Measurements from ENCODE around the gene RNF150. TPM values are rescaled to one million over a fixed set of nuclear protein-coding genes. Genes with fewer than 3 reads are reported as not detected.
A peak's percentile ranks its signal among the peaks of the same experiment; 100 is the strongest.

Gene RNF150
- total and polyA plus RNA-seq, 12 donors, result 4.9 to 88.6 (median 61.3) TPM

DNA sequence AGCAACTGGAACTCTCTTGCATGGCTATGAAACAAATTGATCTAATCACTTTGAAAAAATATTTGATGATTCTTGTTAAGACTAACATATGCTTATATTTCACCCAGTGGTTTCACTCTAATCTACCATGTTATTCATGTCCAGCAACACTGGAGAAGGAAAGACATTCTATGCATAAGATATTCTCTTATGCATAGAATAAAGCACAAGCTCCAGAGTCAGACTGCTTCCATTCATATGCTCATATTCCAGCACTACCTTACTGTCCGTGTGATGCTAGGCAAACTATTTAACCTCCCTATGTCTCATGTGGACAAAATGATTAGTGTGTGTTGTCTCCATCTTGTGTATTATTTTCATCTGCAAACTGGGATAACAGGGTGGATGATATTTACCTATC is 124.1 kb downstream of the RNF150 start:
- TF ChIP-seq, protein P1, sequence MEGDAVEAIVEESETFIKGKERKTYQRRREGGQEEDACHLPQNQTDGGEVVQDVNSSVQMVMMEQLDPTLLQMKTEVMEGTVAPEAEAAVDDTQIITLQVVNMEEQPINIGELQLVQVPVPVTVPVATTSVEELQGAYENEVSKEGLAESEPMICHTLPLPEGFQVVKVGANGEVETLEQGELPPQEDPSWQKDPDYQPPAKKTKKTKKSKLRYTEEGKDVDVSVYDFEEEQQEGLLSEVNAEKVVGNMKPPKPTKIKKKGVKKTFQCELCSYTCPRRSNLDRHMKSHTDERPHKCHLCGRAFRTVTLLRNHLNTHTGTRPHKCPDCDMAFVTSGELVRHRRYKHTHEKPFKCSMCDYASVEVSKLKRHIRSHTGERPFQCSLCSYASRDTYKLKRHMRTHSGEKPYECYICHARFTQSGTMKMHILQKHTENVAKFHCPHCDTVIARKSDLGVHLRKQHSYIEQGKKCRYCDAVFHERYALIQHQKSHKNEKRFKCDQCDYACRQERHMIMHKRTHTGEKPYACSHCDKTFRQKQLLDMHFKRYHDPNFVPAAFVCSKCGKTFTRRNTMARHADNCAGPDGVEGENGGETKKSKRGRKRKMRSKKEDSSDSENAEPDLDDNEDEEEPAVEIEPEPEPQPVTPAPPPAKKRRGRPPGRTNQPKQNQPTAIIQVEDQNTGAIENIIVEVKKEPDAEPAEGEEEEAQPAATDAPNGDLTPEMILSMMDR (IDR thresholded peaks at IDR 0.05), result no peak
- no peak for TF ChIP-seq POLR2A (IDR thresholded peaks at IDR 0.05)
- DNase-seq, result no peak
- H3K9me3 ChIP-seq (replicated peaks in 1 of 3), result no peaks in the 10 kb centered on the region
- H3K4me3 ChIP-seq, result no peak overlapping the region
- H3K27ac ChIP-seq, result no peak overlapping the region
- peaks cover 5 to 24% of the 10 kb centered on the region in 2 donors for H3K4me1 ChIP-seq (replicated peaks in 1 of 2)
- 95 to 100% (median 99%) methylated on average over 1 of the region's 1 CpG for WGBS, 4 donors
- intact Hi-C loops (cut with DNase I), result no loop called here
- no peaks in the 10 kb centered on the region for H3K36me3 ChIP-seq (replicated peaks in 1 of 2)
- no peaks in the 10 kb centered on the region for H3K27me3 ChIP-seq

DNA sequence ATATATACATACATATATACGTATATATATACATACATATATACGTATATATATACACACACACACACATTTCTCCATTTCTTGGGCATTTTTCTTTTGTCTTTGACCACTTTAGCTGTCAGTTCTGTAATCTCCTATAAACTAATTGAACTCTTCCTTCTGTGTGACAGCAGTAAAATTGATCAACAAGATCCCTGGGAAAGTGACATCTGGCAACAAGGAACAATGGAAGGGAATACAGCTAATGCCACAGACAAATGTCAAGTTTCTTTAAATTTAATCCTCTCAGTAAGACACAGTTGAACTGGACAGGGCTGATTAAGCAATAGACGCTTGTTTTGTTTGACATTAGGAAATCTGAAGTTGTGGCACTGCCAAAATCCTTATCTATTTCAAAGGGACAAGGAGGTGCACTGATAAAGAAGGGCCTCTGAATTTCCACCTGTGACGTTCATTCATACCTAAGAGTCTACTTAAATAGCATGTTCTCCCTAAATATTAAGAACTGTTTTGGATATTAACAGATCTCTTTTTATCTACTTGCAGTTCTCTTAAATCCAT is 126.9 kb downstream of the RNF150 start:
- Histone ChIP-seq H3K27ac (peak overlapping the region in 1 of 5 donors; percentile 15), H3K27me3 (no peaks in the 10 kb centered on the region), H3K4me1 (replicated peaks in 1 of 2) (peaks cover 5 to 43% of the 10 kb centered on the region in 2 donors), H3K9me3 (replicated peaks in 1 of 3) (no peaks in the 10 kb centered on the region), H3K36me3 (replicated peaks in 1 of 2) (no peaks in the 10 kb centered on the region), H3K4me3 (no peak overlapping the region)
- WGBS, 4 donors, result 40 to 49% (median 46%) methylated on average over 4 of the region's 4 CpGs
- peak in 2 of 7 donors; percentile 31 to 46 for DNase-seq
- intact Hi-C loops (cut with DNase I), result no loop called here
- TF ChIP-seq POLR2A (IDR thresholded peaks at IDR 0.05), result no peak
- TF ChIP-seq, protein P1 (IDR thresholded peaks at IDR 0.05), result no peak

DNA sequence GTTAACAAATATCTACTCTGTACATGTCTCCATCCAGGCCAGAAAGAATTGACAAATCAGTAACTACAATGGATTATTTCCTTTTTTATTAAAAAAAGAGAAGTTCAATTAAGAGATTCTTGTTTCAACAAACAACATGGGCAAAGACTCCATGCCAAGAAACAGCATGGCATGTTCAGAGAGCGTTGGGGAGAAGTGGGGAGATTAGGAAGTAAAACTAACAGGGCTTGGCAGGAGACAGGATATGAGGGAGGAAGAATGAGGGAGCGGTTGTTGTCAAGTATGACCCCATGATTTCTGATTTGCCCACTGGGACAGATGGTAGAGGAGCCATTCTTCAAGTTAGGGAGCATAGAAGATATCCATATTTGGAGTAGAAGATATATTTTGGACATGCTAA is 128.4 kb downstream of the RNF150 start:
- no peaks in the 10 kb centered on the region for H3K36me3 ChIP-seq (replicated peaks in 1 of 2)
- H3K4me3 ChIP-seq, result no peak overlapping the region
- WGBS, 4 donors, result 75 to 91% (median 81%) methylated on average over 2 of the region's 2 CpGs
- DNase-seq, result no peak
- no peaks in the 10 kb centered on the region for H3K9me3 ChIP-seq (replicated peaks in 1 of 3)
- intact Hi-C loops (cut with DNase I), result no loop called here
- H3K4me1 ChIP-seq (replicated peaks in 1 of 2), result peaks cover 5 to 43% of the 10 kb centered on the region in 2 donors
- no peaks in the 10 kb centered on the region for H3K27me3 ChIP-seq
- TF ChIP-seq POLR2A (IDR thresholded peaks at IDR 0.05), result no peak
- TF ChIP-seq, protein P1 (IDR thresholded peaks at IDR 0.05), result no peak
- no peak overlapping the region for H3K27ac ChIP-seq

DNA sequence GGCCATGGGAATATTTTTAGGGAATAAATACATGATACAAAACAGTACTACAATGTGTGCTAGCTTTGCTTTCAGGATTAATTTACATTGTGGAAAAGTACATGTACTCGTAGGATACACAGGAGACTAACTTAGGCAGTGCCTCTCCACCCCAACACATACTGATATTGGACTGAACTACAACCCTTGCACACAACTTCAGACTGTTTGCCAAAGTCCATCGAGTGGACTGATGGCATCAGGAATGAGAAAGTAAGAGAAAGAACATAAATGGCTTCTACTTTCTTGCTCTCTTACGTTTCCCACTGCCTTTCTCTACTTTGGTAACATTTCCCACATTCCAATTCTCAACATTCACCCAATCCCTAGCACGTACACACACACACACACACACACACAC is 130.1 kb downstream of the RNF150 start:
- 88 to 97% (median 95%) methylated on average over 4 of the region's 4 CpGs for WGBS, 4 donors
- Histone ChIP-seq H3K36me3 (replicated peaks in 1 of 2) (no peaks in the 10 kb centered on the region), H3K27me3 (no peaks in the 10 kb centered on the region), H3K9me3 (replicated peaks in 1 of 3) (no peaks in the 10 kb centered on the region), H3K27ac (no peak overlapping the region), H3K4me1 (replicated peaks in 1 of 2) (peaks cover 11 to 43% of the 10 kb centered on the region in 2 donors), H3K4me3 (no peak overlapping the region)
- no peak for DNase-seq
- TF ChIP-seq, protein P1 (IDR thresholded peaks at IDR 0.05), result no peak
- TF ChIP-seq POLR2A (IDR thresholded peaks at IDR 0.05), result no peak
- intact Hi-C loops (cut with DNase I), result no loop called here

All from adrenal gland (tissue), 12 donors.